GM13976 (cell line): ENCODE measurements around the gene TMEM175.

ENCODE experiments used
- DNase-seq: peaks from one replicate; pipeline ENCODE4 v3.0.0; 2012; ENCODE audit warnings: low spot score
- in situ Hi-C: fragments of 300-500 bp; cut with MboI; formaldehyde crosslinking; loops from one replicate; pipeline ENCODE4 v1.12.0; 2022; ENCODE audit warnings: low sequenced_read_pairs, mixed read lengths, inconsistent platforms; ENCODE audit not compliant: unreplicated experiment
- TF ChIP-seq, protein P1 (sequence below): IDR thresholded peaks from 2 replicates; pipeline ENCODE4 v1.5.1; 2012; ENCODE audit warnings: borderline replicate concordance, mild to moderate bottlenecking; ENCODE audit not compliant: insufficient read depth; ENCODE audit errors: extremely low read depth, missing control alignments, control extremely low read depth

TMEM175 gene

DNA sequence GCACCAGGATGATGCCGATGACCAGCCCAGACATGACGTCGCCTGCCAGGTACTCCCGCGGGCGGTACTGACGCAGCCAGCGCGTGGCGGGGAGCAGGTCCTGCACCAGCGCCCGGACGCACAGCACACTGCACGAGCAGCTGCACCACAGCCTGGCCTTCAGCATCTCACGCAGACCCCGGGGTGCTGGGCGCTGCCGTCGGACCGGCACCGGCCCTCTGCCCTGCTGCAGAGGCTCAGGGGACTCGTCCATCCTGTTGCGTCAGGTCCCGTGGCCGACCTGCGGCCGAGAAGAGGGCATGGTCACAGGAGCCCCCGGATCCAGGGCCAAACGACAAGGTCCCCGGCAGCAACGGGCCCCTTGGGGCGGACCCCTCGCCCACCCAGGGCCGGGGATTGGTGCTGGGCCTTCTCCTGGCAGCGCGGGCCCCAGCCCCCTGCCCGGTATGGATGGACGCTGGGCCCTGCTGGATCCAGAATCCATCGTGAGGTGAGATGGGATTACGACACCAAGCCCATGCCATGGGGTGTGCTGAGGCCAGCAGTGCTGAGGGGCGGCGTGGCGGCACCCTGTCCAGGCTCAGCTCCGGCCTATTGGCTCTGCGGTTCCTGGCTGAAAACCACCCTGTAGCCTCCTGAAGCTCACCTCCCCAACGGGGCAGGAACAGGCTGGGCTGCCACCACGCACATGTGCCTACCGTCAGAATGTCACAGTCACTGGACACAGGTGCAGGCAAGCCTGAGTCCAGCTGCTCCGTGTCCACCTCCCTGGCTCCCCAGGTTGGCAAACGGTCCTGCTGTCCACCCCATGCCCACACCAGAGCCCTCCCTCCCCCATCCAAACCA is 59.4 kb downstream of the TMEM175 start:
- TF ChIP-seq, protein P1, sequence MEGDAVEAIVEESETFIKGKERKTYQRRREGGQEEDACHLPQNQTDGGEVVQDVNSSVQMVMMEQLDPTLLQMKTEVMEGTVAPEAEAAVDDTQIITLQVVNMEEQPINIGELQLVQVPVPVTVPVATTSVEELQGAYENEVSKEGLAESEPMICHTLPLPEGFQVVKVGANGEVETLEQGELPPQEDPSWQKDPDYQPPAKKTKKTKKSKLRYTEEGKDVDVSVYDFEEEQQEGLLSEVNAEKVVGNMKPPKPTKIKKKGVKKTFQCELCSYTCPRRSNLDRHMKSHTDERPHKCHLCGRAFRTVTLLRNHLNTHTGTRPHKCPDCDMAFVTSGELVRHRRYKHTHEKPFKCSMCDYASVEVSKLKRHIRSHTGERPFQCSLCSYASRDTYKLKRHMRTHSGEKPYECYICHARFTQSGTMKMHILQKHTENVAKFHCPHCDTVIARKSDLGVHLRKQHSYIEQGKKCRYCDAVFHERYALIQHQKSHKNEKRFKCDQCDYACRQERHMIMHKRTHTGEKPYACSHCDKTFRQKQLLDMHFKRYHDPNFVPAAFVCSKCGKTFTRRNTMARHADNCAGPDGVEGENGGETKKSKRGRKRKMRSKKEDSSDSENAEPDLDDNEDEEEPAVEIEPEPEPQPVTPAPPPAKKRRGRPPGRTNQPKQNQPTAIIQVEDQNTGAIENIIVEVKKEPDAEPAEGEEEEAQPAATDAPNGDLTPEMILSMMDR = no peak
- no peak for DNase-seq

DNA sequence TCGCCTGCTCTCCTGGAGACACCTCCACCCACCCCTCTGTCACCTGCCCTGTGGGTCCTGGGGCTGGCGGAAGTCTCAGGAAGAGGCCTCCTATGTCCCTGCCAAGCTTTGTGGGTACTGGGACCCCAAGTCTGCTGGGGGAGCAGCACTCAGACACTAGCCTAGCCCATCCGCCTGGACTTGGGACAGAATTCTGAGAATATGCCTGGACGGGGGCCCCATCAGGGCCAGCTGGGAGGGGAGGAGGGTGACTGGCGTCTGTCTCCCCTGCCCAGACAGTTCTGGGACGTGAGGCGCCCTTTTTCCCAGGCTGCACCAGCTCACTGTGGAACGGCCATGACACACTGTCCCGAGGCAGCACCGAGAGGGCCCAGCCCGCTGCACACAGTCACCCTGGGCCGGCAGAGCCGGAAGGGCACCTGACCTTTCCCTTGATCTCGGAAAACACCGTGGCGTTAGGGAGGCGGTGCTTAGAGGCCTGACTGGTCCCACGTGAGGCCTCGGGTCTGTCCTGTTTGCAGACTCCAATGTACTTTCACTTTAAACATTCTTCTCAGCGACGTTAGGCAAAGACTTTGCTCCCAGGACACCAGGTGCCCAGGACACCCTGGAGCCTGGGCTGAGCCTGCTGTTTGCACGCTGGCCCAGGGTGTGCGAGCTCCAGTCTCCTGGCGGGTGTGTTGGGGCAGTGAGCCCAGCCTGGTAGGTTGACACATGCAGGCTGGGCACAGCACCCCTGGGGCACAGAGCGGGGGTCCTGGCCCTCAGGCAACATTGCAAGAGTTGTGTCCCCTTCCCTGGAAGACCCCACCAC is 60.2 kb downstream of the TMEM175 start:
- TF ChIP-seq, protein P1 = no peak
- in situ Hi-C loops = no loop called here
- no peak for DNase-seq

More for the DNA sequence above, 59.4 kb downstream of the TMEM175 start:
- in situ Hi-C loops = no loop called here

DNA sequence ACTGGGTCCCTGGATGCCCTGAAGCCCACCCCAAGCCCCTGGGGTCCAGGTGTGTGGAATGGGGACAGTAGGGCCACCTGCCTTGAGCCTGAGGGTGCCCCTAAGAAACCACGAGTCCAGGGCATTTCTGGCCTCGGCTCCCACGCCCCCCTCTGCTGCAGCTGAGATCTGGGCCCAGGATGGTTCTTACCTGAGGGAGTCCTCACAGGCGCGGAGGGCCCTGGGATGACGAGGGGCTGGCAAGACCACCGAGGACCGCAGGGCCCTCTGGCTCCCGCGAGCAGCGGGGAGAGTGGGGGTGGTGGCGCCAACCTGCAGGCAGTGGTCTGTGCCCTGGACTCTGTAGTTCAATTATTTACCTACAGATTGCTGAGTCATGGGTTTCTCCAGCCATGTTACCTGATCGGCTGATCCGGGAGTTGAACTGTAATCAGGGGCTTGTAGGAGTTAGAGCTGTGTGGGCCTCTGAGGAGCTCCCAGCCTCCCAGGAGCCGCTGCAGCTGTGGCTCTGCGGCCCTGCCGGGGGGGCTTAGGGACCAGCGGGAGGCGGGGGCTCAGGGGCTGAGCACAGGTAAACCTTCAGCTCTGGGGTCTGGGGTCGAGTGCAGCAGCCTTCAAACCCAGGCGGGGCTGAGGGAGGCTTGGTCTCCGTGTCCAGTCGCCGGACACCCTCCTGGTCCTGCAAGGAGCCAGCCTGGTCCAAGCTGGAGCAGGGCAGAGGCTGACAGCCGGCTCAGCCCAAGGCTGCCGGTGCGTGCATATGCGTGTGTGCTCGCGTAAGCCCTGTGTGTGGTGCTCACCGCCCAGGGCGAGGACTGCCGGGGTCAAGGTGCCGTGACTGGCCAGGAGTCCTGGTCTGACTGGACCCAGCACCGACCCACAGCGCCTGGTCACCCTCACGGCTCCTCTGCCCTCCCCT is 61.1 kb downstream of the TMEM175 start, which contains the start of gene SLC26A1:
Gene SLC26A1 (minus strand): TSS at position 294 of the 919 bp plus-strand sequence. CDS start 1,701 bp downstream, outside the sequence.
- DNase-seq = no peak
- TF ChIP-seq, protein P1 = no peak
- in situ Hi-C loops = no loop called here

DNA sequence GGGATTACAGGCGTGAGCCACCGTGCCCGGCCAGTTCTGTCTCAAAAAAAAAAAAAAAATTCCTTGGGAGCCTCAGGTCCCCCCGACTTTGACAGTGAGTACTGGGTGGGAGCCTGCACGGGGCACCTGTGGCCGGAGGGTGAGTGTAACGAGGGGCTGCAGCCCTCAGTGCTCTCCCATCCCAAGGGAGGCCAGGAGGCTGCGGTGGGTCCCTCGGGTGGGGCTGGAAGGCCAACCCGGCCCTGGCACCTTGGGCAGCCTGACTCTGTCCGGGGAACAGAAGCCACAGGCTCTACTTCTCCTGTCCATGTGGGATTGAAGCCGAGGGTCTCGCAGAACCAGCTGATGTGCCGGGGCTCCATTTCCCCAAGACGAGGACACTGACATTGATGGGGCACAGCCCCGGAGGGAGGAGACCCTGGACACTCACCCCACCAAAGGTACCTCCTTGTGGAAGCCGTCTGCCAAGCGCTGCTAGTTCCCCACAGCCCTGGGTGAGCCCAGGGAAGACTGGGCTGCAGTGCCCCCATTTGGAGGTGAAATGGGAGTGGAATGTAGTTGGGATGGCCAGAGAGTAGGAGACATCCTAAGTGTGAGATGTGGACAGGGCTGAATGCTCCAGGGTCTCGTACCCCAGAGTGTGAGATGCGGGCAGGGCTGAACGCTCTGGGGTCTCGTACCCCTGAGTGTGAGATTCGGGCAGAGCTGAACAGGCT is 63.2 kb downstream of the TMEM175 start:
- TF ChIP-seq, protein P1 = no peak
- DNase-seq = no peak
- in situ Hi-C loops = no loop called here

DNA sequence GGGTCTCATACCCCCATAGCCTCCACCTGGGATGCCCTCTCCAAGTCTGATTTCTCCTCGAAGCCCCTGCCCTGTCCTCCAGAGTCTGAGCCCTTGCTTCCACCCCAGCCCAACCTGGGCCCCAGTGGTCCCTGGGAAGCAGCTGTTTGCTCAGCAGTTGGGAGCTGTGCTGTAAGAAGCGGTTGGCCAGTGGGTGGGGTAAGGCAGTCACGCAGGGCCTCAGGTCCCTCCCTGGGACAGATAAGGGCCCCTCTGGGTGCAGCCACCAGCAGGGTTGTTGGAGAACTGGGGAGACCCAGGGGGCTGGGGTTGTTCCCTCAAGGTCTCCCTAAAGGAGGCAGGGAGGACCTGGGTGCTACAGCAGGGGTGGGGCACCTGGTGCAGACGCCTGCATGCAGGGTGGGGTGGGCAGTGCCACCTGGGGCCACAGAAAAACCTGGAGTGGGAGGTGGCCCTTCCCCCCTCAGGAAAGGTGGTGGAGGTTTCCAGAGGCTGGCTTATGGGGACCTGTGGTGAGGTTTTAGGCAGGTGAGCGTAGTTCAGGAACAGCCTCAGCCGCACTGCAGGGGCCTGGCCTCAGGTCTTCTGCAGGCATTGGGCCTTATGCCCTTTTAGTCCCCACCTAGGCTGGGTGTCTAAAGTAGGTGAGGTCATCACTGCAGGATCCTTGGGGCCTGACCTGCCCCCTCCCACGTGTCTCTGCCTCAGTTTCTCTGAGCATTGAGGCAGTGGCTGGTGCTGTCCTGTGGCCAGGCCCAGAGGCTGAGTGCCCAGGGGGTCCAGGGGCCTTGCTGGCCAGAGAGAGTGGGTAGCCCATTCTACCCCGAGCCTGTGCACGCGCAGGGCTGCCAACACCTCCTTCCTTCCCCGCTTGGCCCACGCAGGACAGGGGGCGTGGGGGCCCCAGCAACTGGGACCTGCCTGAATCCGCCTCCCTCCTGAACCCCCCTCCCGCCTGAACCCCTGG is 64.1 kb downstream of the TMEM175 start:
- DNase-seq = no peak
- in situ Hi-C loops = no loop called here
- TF ChIP-seq, protein P1 = no peak
